Ramos (cell line): ENCODE data around the gene PKN3.
"Not testable (repeated sequence)": the region's sequence is repeated elsewhere in the genome, so short reads cannot be mapped to it uniquely, and the experiment has no call there.

Experiments used
- in situ Hi-C: fragments of 300-500 bp; cut with MboI; formaldehyde crosslinking; loops from one replicate; pipeline ENCODE4 v1.14.3; 2022; ENCODE audit warnings: low sequenced_read_pairs; ENCODE audit not compliant: unreplicated experiment

PKN3 gene

DNA sequence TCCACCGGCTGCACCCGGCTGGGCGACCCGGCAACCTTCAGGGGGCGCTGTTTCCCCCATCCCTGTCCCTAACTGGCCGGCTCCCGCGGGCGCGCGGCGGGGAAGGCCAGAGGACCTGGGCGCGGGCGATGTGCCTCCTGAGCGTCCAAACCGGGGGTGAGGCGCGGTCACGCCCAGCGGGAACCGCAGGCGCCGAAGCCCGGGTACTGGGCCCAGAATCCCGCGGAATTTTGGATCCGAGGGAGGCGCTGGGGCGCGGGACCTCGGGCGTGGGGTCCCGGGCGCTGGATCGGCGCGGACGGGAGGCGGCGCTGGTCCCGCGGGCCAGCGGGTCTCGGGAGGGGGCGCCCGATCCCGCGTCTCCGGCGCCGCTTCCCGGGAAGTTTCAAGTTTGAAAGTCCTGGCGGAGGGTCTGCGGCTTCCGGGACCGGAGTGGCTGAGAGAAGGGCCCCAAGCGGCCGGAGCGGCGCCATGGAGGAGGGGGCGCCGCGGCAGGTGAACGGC is at the start of gene PKN3:
PKN3 (plus strand) TSS at position 59 of the 504 bp plus-strand sequence; CDS start at position 472, 413 bp downstream.
- in situ Hi-C loops: no loop called here

DNA sequence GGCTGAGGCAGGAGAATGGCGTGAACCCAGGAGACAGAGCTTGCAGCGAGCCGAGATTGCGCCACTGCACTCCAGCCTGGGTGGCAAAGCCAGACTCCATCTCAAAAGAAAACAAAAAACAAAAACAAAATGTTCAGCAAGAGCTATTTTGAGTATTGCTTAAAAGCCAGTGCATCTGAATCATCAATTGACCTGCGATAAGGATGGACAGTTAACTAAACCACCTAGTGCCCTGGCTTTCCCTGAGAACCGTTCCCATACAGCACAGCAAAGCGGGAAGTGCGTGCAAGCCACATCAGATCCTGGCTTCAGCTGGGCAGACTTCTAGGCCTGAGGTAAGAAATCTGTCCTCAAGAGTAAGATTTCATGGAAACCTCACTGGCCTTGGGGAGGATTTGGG is 48.4 kb upstream of the PKN3 start:
- in situ Hi-C loops: no loop called here

DNA sequence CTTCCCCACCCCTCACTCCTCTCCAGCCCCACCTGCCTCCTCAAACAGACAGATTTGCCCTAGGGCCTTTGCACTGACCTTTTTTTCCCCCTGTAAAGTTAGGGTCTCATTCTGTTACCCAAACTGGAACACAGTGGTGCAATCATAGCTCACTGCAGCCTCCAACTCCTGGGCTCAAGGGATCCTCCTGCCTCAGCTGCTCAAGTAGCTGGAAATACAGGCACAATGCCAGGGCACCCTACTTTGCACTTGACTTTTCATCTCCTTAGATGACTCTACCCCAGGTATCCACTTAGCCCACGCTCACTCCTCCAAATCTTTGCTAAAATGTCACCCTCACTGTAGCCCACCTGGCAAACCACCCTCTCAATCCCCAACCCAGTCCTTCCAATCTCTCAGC is 47.8 kb upstream of the PKN3 start:
- in situ Hi-C loops: no loop called here

DNA sequence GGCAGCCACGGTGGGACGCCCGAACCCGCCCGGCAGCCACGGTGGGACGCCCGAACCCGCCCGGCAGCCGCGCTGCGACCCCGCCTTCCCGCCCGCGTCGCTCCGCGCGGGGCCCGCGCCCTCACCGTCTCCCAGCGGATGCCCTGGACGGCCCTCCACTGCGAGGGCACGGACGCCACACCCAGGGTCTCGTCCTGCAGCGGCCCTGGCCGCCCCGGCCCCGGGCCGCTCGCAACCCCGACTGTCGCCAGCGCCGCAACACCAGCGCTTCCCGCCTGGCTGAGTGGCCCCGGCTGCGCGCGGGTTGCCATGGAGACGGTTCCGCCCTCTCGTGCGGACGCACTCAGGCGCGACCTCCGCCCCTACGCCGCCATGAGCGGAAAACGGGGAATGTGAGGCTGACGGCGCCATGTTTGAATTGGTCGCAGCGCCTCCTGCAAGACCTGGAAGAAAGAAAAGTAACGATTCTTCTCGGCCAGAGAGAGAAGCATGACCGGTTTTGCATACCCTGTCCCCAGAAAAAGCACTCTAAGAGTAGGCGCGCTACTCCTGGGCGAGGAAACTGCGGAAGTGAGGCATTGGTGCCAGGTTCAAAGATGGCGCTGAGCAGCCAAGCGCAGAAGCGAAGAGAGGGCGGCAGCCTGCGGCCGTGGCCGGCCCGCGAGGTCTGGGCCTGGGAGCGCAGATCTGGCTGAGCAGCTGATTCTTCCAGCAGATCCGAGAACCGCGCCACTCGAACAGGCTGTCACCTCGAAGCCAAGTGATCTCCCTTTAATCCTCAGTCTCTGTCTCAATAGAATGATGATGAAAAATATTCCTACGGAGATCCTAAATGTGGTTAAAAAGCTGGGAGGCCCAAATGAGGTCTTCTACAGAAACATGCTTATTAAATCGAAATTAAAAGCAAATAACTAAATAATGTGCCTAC is 45.6 kb upstream of the PKN3 start, which contains the start of gene DYNC2I2:
DYNC2I2 (minus strand) TSS at position 432 of the 928 bp plus-strand sequence; CDS start at position 311, 121 bp downstream.
- in situ Hi-C loops: no loop called here

DNA sequence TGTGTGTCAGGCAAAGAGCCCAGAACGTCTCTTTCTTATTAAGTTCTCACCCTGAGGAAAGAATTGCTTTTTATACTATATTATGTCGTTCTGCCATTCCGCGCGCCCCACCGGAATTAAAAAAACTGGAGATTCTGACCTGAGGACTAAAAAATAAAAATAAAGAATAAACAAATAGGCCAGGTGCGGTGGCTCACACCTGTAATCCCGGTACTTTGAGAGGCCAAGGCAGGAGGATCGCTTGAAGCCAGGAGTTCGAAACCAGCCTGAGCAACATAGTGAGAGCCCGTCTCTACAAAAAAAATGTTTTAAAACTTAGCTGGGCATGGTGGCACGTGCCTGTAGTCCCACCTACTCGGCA is 45.0 kb upstream of the PKN3 start:
- in situ Hi-C loops: no loop called here

DNA sequence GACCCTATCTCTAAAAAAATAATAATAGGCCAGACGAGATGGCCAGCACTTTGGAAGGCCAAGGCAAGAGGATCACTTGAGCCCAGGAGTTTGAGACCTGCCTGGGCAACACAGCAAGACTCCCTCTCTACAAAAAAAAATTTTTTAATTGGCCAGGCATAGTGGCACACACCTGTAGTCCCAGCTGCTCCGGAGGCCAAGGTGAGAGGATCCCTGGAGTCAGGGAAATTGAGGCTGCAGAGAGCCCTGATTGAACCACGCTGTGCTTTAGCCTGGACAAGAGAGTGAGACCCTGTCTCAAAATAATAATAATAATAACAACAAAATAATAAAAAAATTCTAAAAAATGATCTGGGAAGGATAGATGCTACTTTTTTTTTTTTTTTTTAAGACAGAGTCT is 44.5 kb upstream of the PKN3 start:
- in situ Hi-C loops: no loop called here

DNA sequence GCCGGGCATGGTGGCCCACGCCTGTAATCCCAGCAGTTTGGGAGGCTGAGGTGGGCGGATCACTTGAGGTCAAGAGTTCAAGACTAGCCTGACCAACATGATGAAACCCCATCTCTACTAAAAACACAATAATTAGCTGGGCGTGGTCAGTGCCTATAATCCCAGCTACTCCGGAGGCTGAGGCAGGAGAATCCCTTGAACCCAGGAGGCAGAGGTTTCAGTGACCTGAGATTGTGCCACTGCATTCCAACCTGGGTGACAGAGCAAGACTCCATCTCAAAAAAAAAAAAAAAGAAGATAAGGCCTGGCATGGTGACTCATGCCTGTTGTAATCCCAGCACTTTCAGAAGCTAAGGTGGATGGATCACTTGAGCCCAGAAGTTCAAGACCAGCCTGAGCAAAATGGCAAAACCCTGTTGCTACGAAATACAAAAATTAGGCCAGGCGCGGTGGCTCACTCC is 35.8 kb upstream of the PKN3 start:
- in situ Hi-C loops: not testable (repeated sequence)

DNA sequence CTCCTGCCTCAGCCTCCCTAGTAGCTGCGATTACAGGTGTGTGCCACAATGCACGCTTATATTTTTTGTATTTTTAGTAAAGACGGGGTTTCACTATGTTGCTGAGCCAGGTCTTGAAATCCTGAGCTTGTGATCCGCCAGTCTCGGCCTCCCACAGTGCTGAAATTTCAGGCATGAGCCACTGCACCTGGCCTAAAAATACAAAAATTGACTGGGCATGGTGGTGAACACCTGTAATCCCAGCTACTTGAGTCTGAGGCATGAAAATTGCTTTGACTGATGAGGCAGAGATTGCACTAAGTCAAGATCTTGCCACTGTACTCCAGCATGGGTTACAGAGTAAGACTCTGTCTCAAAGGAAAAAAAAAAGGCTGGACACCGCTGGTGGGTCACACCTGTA is 32.5 kb upstream of the PKN3 start:
- in situ Hi-C loops: no loop called here

DNA sequence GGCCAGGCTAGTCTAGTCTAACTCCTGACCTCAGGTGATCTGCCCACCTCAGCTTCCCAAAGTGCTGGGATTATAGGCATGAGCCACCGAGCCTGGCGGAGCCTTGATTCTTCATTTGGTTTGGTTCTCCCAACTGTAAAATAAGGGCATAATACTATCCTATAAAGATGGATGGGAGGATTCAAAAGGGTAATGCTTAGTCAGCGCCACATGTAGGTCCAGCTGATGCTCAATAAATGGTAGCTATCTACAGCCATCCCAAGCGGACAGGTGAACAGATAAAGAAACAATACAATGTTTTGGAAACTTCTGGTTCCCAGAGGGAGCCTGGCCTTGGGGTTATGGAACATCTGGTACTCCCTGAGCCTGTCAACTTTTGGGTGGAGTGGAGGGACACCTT is 26.9 kb upstream of the PKN3 start:
- in situ Hi-C loops: no loop called here

DNA sequence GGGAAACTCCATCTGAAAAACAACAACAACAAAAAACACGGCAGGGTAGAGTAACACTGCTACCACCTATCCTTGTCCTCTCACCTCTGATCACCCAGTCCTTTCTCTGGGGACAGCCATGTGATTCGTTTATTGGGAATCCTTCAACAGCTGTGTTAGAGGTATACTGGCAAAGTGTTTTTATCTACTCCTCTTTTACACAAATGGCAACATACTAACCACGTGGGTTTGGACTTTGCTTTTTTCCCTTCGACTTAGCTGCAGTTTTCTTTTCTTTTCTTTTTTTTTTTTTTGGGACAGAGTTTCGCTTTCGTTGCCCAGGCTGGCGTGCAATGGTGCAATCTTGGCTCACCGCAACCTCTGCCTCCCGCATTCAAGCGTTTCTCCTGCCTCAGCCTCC is 24.5 kb upstream of the PKN3 start:
- in situ Hi-C loops: no loop called here

DNA sequence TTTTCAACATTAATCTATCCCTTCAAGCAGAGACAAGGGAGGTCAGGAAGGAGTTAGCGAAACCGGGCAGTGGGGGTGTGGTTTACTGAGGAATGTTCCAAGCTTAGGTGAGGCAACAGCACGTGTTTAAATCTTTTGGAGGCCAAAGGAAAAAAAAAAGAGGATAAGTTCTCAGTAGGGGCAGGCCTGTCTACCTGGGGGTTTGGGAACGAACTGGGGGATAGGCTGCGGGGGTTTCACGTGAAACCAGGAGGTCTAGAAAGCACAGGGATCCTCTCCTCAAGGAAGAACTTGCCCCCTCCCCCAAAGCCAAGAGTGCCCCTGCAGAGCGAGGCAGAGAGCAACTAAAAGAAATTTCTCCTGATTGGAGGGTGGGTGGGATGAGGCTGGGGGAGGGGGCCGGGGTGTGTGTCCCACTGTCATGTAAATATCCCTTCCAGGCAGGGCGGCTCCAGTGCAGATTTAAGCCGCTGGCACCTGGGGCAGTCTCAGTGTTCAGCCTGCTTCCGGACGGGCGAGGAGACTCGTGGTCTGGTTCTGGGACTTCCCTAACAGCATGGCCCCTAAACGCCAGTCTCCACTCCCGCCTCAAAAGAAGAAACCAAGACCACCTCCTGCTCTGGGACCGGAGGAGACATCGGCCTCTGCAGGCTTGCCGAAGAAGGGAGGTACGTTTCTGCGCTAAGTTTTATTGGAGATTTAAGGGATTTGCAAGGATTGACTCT is 18.8 kb upstream of the PKN3 start:
- in situ Hi-C loops: no loop called here

DNA sequence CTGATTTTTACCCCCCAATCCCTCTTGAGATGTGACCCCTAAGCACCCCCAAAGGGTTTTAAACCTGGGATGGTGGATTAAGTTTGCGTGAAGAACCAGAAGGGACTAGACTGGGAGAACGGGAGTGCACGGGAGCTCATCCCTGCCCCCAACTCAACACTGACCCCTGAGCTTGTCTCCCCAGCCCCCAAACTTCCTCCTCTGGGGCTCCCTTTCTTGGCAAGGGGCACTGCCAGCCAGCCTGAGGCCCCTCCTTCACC is 18.3 kb upstream of the PKN3 start:
- in situ Hi-C loops: no loop called here

DNA sequence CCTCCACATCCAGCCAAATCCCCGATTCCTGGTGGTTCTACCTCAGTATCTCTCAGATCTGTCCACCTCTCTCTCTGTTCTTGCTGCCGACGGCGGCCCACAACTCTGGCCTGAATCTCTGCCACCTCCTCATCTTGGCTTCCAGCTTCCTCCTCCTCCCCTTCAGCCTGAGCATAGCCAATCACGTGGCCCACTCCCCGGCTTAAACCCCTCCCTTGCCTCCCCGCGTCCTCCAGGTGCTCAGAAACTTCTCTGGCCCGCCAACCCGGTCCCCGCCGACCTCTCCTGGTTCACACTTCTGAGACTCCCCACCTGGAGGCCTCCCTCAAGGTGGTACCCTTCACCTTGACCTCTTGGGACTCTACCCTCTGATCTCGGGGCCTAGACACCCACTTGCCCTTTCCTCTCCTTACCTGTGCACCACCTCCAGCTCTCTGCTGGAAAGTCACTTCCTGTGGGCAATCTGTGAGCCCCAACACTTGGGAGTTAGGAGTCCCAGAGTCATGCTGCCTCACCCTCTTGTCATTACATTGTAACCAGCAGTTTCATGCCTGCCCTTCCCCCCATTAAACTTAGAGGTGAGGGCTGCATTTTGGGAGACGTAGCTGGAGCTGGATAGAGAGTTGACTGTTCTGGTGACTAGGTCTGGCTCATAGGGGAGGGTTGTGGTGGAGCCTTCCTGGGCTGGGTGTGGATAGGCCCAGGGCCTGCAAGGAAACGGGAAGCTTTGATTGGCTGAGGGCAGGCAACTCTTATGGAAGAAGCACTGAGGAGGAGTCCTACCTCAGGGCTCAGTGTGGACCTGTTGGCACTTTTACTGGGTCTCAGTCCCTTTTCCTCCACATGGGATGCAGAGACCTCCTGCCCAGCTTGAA is 17.7 kb upstream of the PKN3 start:
- in situ Hi-C loops: no loop called here

DNA sequence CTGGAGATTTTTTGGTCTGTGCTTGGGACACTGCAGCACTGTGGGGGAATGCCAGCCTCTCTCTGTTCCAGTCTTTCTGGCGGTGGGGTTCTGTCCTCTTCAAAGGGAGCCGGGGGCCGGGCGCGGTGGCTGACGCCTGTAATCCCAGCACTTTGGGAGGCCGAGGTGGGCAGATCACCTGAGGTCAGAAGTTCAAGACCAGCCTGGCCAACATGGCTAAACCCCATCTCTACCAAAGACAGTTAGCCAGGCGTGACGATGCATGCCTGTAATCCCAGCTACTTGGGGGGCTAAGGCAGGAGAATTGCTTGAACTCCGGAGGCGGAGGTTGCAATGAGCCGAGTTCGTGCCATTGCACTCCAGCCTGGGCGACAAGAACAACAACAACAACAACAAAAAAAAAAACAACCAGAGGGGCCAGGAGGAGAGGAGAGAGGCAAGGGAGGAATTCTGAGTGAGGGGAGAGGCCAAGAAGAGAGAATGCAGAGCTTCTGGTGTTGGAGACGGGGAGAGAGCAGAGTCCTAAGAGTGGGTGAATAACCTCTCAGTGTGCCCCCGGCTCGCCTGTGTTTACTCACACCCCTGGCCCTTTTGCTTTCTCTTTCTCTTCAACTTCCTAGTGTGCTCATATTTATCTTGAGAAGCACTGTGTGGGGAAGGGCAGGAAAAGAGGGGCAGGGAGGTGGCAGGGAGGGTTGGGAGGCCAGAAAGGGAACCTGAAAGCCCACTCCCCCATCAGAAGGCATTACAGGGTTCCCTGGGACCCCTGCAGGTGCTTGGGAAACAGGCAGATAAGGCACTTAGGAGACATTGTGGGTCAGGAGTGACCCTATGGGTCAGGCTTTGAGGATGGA is 16.4 kb upstream of the PKN3 start:
- in situ Hi-C loops: no loop called here

DNA sequence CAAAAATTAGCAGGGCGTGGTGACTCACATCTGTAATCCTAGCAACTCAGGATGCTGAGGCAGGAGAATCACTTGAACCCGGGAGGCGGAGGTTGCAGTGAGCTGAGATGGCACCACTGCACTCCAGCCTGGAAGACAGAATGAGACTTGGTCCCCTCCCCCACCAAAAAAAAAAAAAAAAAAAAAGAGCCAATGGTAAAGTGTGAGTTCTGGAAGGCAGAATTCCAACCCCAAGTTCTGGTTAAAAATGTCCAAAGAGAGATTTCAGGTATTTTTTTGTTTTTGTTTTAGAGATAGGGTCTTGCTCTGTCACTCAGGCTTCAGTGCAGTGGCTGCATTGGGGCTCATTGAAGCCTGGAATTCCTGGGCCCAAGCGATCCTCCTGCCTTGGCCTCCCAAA is 14.8 kb upstream of the PKN3 start:
- in situ Hi-C loops: no loop called here

DNA sequence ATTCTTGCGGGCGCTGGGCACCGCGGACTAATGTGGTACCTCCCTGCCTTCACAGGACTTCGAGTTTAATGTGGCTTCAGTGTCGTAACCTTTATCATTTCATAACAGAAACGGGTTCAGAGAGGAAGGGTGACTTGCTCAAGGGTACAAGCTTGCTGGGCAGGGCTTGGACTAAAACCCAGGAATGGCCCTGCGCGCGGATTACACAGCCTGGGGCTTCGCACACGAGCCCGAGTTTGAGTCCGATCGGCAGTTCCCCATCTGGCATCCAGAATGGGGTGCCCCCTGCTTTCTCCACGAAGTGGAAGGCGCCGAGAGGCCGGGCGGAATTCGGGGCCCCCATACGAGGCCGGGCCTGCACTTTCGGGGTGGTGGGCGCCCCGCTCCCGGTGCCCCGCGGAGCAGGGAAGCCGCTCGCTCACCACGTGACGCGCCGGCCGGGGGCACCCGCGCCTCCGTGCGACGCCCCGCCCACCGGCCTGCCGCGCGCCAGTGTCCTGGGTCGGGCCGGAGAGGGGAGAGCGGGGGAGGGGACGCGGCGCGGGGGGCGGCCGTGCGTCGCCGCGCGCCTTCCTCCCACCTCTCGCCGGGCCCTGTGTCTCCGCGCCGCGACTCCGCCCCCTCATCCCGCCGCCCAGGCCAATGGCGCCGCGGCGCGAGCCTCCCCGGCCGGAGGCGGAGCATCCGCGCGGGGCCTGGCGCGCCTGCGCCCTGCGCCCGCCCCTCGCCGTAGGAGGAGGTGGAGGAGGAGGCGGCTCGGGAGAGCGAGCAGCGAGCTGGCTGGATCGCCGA is 13.6 kb upstream of the PKN3 start, which contains the start of gene SET:
SET (plus strand) TSS at position 722 of the 792 bp plus-strand sequence. CDS start 361 bp downstream, outside the sequence.
- in situ Hi-C loops: no loop called here

DNA sequence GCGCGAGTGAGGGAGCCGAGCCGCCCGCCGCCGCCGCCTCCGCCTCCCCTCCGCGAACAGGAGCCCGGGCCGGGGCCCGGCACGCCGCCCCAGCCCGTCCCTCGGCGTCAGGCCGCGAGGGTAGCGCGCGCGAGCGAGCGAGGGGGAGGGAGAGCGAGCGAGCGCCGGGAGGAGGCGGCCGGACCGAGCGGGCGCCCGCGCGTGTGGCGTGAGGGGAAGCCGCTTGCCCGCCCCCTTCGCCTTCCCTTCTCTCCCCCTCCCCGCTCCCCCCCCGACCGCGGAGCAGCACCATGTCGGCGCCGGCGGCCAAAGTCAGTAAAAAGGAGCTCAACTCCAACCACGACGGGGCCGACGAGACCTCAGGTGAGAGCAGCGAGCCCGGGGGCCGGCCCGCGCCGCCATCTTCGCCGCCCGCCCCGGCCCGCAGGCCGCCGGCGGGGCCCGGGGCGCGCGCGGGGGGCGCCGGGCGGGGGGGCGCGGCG is 13.0 kb upstream of the PKN3 start:
- in situ Hi-C loops: no loop called here

DNA sequence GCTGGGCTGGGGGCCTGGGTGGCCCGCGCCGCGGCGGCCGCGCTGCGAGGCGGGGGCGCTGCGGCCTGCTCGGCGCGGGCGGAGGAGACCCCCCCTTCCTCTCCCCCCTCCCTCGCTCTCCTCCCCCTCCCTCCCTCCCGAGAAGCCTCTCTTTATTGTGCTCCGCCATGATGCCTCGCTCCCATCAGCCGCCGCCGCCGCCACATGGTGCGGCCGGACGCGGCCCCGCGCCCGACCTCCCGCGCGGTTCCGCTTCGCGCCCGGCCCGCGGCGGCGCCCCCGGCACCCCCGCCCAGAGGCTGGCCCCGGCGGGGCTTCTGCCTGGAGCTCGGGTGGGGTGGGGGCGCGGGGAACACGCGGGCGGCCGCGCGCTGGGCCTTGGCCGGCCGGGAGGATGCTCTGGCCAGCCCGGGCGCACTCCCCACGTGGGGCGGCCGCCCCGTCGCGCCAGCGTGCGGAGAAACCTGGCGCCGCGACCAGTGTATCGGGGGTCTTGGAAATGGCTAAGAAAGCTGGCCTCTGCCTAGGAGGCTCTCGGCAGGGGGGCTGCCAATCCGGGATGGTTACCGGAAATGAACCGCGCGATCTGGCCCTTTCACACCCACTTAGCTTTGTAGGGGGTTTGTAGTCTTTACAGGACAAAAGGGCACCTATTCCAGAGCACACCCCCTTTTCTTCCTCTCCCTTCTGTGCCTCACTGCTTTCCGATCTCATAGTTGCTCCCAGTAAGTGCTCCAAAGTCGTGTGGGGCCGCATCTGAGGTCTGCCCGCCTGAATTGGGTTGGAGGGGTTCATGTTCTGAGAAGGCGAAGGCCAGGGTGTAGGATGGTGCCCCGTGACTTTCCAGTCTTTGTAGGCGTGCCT is 12.3 kb upstream of the PKN3 start:
- in situ Hi-C loops: no loop called here
